Cardiac fibroblast (primary cell): ENCODE measurements around the gene AGRN.

Experiments used
- DNase-seq, 2 donors: peaks; one replicate each; pipeline versions ENCODE4 v3.0.0 to v3.0.0-alpha.2; 2010; ENCODE audit warnings: low read depth in 2 of 2
- H3K4me3 ChIP-seq, 2 donors: replicated peaks in 1 of 2; 1 replicate in 1 of 2; 2 replicates in 1 of 2; pipeline ENCODE4 v1.5.1; 2011; ENCODE audit warnings: low read depth in 2 of 2, low read length in 2 of 2, mild to moderate bottlenecking in 2 of 2, moderate library complexity in 1 of 2
- TF ChIP-seq, protein P1 (sequence below): IDR thresholded peaks from one replicate; pipeline ENCODE4 v1.5.1; 2011; ENCODE audit warnings: low read depth, mild to moderate bottlenecking, low read length, inconsistent platforms

The AGRN gene

GRCh38 chr1:978069-978834 lies 41.7 kb upstream of the AGRN start:
- no peak for DNase-seq
- H3K4me3 ChIP-seq: no peak overlapping the region
- TF ChIP-seq, protein P1, sequence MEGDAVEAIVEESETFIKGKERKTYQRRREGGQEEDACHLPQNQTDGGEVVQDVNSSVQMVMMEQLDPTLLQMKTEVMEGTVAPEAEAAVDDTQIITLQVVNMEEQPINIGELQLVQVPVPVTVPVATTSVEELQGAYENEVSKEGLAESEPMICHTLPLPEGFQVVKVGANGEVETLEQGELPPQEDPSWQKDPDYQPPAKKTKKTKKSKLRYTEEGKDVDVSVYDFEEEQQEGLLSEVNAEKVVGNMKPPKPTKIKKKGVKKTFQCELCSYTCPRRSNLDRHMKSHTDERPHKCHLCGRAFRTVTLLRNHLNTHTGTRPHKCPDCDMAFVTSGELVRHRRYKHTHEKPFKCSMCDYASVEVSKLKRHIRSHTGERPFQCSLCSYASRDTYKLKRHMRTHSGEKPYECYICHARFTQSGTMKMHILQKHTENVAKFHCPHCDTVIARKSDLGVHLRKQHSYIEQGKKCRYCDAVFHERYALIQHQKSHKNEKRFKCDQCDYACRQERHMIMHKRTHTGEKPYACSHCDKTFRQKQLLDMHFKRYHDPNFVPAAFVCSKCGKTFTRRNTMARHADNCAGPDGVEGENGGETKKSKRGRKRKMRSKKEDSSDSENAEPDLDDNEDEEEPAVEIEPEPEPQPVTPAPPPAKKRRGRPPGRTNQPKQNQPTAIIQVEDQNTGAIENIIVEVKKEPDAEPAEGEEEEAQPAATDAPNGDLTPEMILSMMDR: no peak

GRCh38 chr1:978835-979743 lies 40.8 kb upstream of the AGRN start:
- no peak for DNase-seq
- H3K4me3 ChIP-seq: no peak overlapping the region
- TF ChIP-seq, protein P1: no peak

- DNase-seq: no peak
- H3K4me3 ChIP-seq: no peak overlapping the region
- TF ChIP-seq, protein P1: no peak
Measured at GRCh38 chr1:979744-980072, 40.2 kb upstream of the AGRN start.

GRCh38 chr1:980137-980571 lies 39.8 kb upstream of the AGRN start:
- H3K4me3 ChIP-seq: peak overlapping the region in 1 of 2 donors; percentile 7
- TF ChIP-seq, protein P1: no peak
- no peak for DNase-seq

DNA sequence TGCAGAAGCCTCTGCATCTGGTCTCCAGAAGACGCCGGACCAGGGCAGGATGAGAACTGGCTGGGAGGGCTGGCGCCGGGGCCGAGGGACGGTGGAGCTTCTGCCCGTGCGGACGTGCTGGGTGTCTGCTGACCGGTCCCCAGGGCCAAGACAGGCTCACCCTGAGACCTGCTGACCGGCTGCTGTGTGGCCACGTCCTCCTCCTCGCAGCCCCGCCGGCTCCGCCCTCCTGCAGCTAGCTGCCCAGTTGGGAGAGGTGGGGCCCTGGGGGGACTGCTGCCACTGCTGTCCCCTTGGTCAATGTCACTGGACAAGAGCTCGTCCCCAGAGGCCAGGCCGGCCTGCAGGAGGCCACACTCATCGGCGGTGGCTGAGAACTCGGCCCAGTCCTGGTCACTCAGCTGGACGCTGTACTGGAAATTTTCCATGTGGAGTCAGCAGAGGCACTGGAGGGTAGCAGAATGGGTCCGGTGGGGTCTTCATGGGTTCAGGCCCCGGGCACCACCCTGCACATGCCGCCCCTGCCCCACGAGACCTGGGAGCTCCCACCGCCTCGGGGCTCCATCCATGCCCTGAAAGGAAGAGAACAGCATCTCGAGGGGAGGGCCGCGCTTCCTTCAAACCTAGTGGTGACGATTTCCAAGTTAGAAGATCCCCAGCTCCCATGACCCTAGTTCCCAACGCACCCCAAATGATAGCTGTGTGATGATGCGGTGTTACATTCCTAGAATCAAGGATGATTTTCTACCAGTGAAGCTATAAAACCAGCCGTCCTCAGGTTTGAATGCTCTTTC lies 39.1 kb upstream of the AGRN start:
- no peak for DNase-seq
- peak overlapping the region in 1 of 2 donors; percentile 7 for H3K4me3 ChIP-seq
- TF ChIP-seq, protein P1: no peak

- TF ChIP-seq, protein P1: no peak
- DNase-seq: no peak
- H3K4me3 ChIP-seq: no peak overlapping the region
Measured at GRCh38 chr1:981491-981954, 38.4 kb upstream of the AGRN start.
